ENCODE data around the gene APPBP2. TPM values are rescaled to one million over a fixed set of nuclear protein-coding genes. Genes with fewer than 3 reads are reported as not detected.

The APPBP2 gene
- polyA plus RNA-seq, 3 donors: 6.4 to 14.7 (median 10.4) TPM

GRCh38 chr17:60415146-60415545 is 110.9 kb downstream of the APPBP2 start:
- Mint-ChIP-seq H3K27ac (peak overlapping the region in 2 of 7 donors; percentile 35 to 47), H3K4me3 (no peak overlapping the region)
- WGBS (ENCODE audit: insufficient coverage): no CpG with 5 or more reads among the region's 1 CpG

GRCh38 chr17:60412701-60413100 is 113.3 kb downstream of the APPBP2 start:
- Mint-ChIP-seq H3K9me3 (peaks cover 0 to 3% (median 0%) of the 10 kb centered on the region in 7 donors), H3K27me3 (ENCODE audit: low read depth in 3 of 3) (no peaks in the 10 kb centered on the region), H3K27ac (no peak overlapping the region), H3K36me3 (no peaks in the 10 kb centered on the region), H3K4me3 (no peak overlapping the region), H3K4me1 (peaks cover 2% of the 10 kb centered on the region)
- H3K79me2 ChIP-seq (ENCODE audit: insufficient read depth, low read length): no peaks in the 10 kb centered on the region
- H3K4me1 ChIP-seq (ENCODE audit: control insufficient read depth in 1 of 2, insufficient read depth in 2 of 2, low read length in 2 of 2): no peaks in the 10 kb centered on the region
- H3K9ac ChIP-seq (ENCODE audit: insufficient read depth, low read length, poor library complexity, severe bottlenecking): no peak overlapping the region
- no peak overlapping the region for H3K27ac ChIP-seq (ENCODE audit: low read depth in 1 of 2, low read length in 2 of 2)
- H3K27me3 ChIP-seq (ENCODE audit: control insufficient read depth in 2 of 2, insufficient read depth in 2 of 2, low read length in 2 of 2): no peaks in the 10 kb centered on the region
- 94% methylated on average over 2 of the region's 3 CpGs for WGBS (ENCODE audit: insufficient coverage)
- H3K4me2 ChIP-seq (replicated peaks; ENCODE audit: extremely low read depth, low read length, poor library complexity, severe bottlenecking): no peak overlapping the region
- no peak for DNase-seq
- no peak for TF ChIP-seq CTCF (IDR thresholded peaks at IDR 0.05)
- H3K36me3 ChIP-seq (replicated peaks in 1 of 2; ENCODE audit: control insufficient read depth in 1 of 2, insufficient read depth in 2 of 2, low read length in 2 of 2): no peaks in the 10 kb centered on the region
- no peaks in the 10 kb centered on the region for H4K20me1 ChIP-seq (ENCODE audit: insufficient read depth, low read length)
- intact Hi-C loops (cut with micrococcal nuclease): no loop called here
- H3K4me3 ChIP-seq (replicated peaks in 1 of 3; ENCODE audit: low read depth in 2 of 3, low read length in 3 of 3): no peak overlapping the region
- H3K9me3 ChIP-seq (replicated peaks in 1 of 2; ENCODE audit: control insufficient read depth in 1 of 2, insufficient read depth in 1 of 2, low read length in 2 of 2): no peaks in the 10 kb centered on the region
- H2AFZ ChIP-seq (ENCODE audit: insufficient read depth, low read depth, low read length, poor library complexity, severe bottlenecking): no peak overlapping the region

More at GRCh38 chr17:60415146-60415545, 110.9 kb downstream of the APPBP2 start:
- Histone ChIP-seq H4K20me1 (ENCODE audit: insufficient read depth, low read length) (no peaks in the 10 kb centered on the region), H3K27ac (ENCODE audit: low read depth in 1 of 2, low read length in 2 of 2) (no peak overlapping the region), H3K4me3 (replicated peaks in 1 of 3; ENCODE audit: low read depth in 2 of 3, low read length in 3 of 3) (no peak overlapping the region), H3K36me3 (replicated peaks in 1 of 2; ENCODE audit: control insufficient read depth in 1 of 2, insufficient read depth in 2 of 2, low read length in 2 of 2) (no peaks in the 10 kb centered on the region), H3K79me2 (ENCODE audit: insufficient read depth, low read length) (no peaks in the 10 kb centered on the region), H3K4me1 (ENCODE audit: control insufficient read depth in 1 of 2, insufficient read depth in 2 of 2, low read length in 2 of 2) (no peaks in the 10 kb centered on the region), H2AFZ (ENCODE audit: insufficient read depth, low read depth, low read length, poor library complexity, severe bottlenecking) (no peak overlapping the region), H3K9ac (ENCODE audit: insufficient read depth, low read length, poor library complexity, severe bottlenecking) (no peak overlapping the region), H3K4me2 (replicated peaks; ENCODE audit: extremely low read depth, low read length, poor library complexity, severe bottlenecking) (no peak overlapping the region), H3K9me3 (replicated peaks in 1 of 2; ENCODE audit: control insufficient read depth in 1 of 2, insufficient read depth in 1 of 2, low read length in 2 of 2) (no peaks in the 10 kb centered on the region), H3K27me3 (ENCODE audit: control insufficient read depth in 2 of 2, insufficient read depth in 2 of 2, low read length in 2 of 2) (no peaks in the 10 kb centered on the region)
- intact Hi-C loops (cut with micrococcal nuclease): no loop called here
- Mint-ChIP-seq H3K4me1 (peaks cover 2% of the 10 kb centered on the region), H3K9me3 (peaks cover 0 to 6% (median 0%) of the 10 kb centered on the region in 7 donors), H3K36me3 (no peaks in the 10 kb centered on the region), H3K27me3 (ENCODE audit: low read depth in 3 of 3) (no peaks in the 10 kb centered on the region)
- DNase-seq: no peak
- no peak for TF ChIP-seq CTCF (IDR thresholded peaks at IDR 0.05)
